ENCODE results near the gene SAMD1. TPM values are rescaled to one million over a fixed set of nuclear protein-coding genes. Genes with fewer than 3 reads are reported as not detected.

The SAMD1 gene
- 67.1 and 69.0 TPM in 2 replicates for total RNA-seq (2014; rRNA removed; shearing (Covaris generic))
- polyA plus RNA-seq (2016; fragmentation: Nextera tagmentation; extraction: Ambion mirVana) = 32.2 and 38.1 TPM in 2 replicates
- long read RNA-seq, partial matches to known transcripts = 2 of 2 reads
- long read RNA-seq, other reads (novel, unspliced or antisense) = 0 of 2 reads

DNA sequence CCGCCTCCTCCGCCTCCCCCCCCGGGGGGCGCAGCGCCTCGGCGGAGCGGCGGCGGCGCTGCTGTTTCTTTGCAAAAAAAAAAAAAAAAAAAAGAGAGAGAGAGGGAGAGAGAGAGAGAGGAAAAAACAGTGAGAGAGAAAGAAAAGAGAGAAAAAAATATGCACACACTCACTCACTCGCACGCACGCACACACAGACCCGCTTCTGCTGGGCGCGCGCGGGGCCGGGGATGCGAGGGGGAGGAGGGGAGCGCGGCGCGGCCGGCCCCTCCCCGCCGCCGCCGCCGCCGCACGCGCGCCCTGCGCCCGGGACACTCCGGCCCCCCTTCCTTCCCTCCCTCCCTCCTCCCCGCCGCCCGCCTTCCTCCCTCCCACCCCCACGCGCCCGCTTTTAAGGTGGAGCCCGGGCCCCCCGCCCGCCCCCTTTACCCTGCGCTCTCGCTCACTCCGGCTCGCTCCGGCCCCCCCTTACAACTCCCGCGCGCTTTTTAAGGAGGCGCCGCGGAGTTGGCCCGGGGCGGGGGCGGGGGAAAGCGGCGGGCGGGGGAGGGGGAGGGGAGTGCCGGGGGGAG lies at the start of gene SAMD1:
SAMD1 (minus strand) TSS at position 243 of the 572 bp plus-strand sequence.
- Histone ChIP-seq H3K4me1 (ENCODE audit: insufficient read depth) (peaks cover 8% of the 10 kb centered on the region), H3K9me2 (ENCODE audit: insufficient read depth) (no peaks in the 10 kb centered on the region), H3K36me3 (ENCODE audit: insufficient read depth) (peaks cover 9% of the 10 kb centered on the region; the same call in 1 of the 2 replicates), H3K79me2 (replicated peaks; ENCODE audit: insufficient read depth) (no peaks in the 10 kb centered on the region), H3K4me2 (peak within 1 kb of the TSS; percentile 99), H4K20me1 (replicated peaks; ENCODE audit: insufficient read depth) (peaks cover 6% of the 10 kb centered on the region; the same call in 1 of the 2 replicates), H3F3A (replicated peaks; ENCODE audit: low read depth) (peaks cover 26% of the 10 kb centered on the region), H3K27ac (ENCODE audit: low read depth) (0 out of 2 replicates have a peak within 1 kb of the TSS, but pooled peaks have one; percentile 55), H3K4me3 (peak within 1 kb of the TSS; percentile 93), H2AFZ (peak within 1 kb of the TSS; percentile 90), H3K27me3 (ENCODE audit: insufficient read depth) (peaks cover 27% of the 10 kb centered on the region)
- TF ChIP-seq, protein P1, sequence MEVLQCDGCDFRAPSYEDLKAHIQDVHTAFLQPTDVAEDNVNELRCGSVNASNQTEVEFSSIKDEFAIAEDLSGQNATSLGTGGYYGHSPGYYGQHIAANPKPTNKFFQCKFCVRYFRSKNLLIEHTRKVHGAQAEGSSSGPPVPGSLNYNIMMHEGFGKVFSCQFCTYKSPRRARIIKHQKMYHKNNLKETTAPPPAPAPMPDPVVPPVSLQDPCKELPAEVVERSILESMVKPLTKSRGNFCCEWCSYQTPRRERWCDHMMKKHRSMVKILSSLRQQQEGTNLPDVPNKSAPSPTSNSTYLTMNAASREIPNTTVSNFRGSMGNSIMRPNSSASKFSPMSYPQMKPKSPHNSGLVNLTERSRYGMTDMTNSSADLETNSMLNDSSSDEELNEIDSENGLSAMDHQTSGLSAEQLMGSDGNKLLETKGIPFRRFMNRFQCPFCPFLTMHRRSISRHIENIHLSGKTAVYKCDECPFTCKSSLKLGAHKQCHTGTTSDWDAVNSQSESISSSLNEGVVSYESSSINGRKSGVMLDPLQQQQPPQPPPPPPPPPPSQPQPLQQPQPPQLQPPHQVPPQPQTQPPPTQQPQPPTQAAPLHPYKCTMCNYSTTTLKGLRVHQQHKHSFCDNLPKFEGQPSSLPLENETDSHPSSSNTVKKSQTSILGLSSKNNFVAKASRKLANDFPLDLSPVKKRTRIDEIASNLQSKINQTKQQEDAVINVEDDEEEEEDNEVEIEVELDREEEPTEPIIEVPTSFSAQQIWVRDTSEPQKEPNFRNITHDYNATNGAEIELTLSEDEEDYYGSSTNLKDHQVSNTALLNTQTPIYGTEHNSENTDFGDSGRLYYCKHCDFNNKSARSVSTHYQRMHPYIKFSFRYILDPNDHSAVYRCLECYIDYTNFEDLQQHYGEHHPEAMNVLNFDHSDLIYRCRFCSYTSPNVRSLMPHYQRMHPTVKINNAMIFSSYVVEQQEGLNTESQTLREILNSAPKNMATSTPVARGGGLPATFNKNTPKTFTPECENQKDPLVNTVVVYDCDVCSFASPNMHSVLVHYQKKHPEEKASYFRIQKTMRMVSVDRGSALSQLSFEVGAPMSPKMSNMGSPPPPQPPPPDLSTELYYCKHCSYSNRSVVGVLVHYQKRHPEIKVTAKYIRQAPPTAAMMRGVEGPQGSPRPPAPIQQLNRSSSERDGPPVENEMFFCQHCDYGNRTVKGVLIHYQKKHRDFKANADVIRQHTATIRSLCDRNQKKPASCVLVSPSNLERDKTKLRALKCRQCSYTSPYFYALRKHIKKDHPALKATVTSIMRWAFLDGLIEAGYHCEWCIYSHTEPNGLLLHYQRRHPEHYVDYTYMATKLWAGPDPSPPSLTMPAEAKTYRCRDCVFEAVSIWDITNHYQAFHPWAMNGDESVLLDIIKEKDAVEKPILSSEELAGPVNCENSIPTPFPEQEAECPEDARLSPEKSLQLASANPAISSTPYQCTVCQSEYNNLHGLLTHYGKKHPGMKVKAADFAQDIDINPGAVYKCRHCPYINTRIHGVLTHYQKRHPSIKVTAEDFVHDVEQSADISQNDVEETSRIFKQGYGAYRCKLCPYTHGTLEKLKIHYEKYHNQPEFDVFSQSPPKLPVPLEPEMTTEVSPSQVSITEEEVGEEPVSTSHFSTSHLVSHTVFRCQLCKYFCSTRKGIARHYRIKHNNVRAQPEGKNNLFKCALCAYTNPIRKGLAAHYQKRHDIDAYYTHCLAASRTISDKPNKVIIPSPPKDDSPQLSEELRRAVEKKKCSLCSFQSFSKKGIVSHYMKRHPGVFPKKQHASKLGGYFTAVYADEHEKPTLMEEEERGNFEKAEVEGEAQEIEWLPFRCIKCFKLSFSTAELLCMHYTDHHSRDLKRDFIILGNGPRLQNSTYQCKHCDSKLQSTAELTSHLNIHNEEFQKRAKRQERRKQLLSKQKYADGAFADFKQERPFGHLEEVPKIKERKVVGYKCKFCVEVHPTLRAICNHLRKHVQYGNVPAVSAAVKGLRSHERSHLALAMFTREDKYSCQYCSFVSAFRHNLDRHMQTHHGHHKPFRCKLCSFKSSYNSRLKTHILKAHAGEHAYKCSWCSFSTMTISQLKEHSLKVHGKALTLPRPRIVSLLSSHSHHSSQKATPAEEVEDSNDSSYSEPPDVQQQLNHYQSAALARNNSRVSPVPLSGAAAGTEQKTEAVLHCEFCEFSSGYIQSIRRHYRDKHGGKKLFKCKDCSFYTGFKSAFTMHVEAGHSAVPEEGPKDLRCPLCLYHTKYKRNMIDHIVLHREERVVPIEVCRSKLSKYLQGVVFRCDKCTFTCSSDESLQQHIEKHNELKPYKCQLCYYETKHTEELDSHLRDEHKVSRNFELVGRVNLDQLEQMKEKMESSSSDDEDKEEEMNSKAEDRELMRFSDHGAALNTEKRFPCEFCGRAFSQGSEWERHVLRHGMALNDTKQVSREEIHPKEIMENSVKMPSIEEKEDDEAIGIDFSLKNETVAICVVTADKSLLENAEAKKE (CRISPR knock-in tag; IDR thresholded peaks at IDR 0.05) = no peak
- TF ChIP-seq POLR2AphosphoS5 (IDR thresholded peaks at IDR 0.05; ENCODE audit: low read depth) = no peak
- TF ChIP-seq JUNB (IDR thresholded peaks at IDR 0.05; ENCODE audit: unreplicated experiment) = no peak
- TF ChIP-seq ZNF331 (CRISPR knock-in tag; IDR thresholded peaks at IDR 0.05; ENCODE audit: low read depth) = no peak
- TF ChIP-seq, protein P2, sequence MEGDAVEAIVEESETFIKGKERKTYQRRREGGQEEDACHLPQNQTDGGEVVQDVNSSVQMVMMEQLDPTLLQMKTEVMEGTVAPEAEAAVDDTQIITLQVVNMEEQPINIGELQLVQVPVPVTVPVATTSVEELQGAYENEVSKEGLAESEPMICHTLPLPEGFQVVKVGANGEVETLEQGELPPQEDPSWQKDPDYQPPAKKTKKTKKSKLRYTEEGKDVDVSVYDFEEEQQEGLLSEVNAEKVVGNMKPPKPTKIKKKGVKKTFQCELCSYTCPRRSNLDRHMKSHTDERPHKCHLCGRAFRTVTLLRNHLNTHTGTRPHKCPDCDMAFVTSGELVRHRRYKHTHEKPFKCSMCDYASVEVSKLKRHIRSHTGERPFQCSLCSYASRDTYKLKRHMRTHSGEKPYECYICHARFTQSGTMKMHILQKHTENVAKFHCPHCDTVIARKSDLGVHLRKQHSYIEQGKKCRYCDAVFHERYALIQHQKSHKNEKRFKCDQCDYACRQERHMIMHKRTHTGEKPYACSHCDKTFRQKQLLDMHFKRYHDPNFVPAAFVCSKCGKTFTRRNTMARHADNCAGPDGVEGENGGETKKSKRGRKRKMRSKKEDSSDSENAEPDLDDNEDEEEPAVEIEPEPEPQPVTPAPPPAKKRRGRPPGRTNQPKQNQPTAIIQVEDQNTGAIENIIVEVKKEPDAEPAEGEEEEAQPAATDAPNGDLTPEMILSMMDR (conservative IDR thresholded peaks at IDR 0.05; ENCODE audit: low read depth in 2 of 2) = no peak
- TF ChIP-seq EZH2 (IDR thresholded peaks at IDR 0.05; ENCODE audit: low read depth, unreplicated experiment) = no peak
- no peak for TF ChIP-seq CREB1 (CRISPR knock-in tag; IDR thresholded peaks at IDR 0.05; ENCODE audit: low read depth)
- TF ChIP-seq NANOG (IDR thresholded peaks at IDR 0.05; ENCODE audit: borderline replicate concordance) = no peak
- TF ChIP-seq EZH2phosphoT487 (IDR thresholded peaks at IDR 0.05; ENCODE audit: unreplicated experiment) = no peak
- no peak for TF ChIP-seq STAT1 (IDR thresholded peaks at IDR 0.05; ENCODE audit: unreplicated experiment)
- no peak for TF ChIP-seq ZNF114 (CRISPR knock-in tag; IDR thresholded peaks at IDR 0.05)
- TF ChIP-seq, protein P3, sequence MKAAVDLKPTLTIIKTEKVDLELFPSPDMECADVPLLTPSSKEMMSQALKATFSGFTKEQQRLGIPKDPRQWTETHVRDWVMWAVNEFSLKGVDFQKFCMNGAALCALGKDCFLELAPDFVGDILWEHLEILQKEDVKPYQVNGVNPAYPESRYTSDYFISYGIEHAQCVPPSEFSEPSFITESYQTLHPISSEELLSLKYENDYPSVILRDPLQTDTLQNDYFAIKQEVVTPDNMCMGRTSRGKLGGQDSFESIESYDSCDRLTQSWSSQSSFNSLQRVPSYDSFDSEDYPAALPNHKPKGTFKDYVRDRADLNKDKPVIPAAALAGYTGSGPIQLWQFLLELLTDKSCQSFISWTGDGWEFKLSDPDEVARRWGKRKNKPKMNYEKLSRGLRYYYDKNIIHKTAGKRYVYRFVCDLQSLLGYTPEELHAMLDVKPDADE (IDR thresholded peaks at IDR 0.05) = no peak
- TF ChIP-seq, protein P4, sequence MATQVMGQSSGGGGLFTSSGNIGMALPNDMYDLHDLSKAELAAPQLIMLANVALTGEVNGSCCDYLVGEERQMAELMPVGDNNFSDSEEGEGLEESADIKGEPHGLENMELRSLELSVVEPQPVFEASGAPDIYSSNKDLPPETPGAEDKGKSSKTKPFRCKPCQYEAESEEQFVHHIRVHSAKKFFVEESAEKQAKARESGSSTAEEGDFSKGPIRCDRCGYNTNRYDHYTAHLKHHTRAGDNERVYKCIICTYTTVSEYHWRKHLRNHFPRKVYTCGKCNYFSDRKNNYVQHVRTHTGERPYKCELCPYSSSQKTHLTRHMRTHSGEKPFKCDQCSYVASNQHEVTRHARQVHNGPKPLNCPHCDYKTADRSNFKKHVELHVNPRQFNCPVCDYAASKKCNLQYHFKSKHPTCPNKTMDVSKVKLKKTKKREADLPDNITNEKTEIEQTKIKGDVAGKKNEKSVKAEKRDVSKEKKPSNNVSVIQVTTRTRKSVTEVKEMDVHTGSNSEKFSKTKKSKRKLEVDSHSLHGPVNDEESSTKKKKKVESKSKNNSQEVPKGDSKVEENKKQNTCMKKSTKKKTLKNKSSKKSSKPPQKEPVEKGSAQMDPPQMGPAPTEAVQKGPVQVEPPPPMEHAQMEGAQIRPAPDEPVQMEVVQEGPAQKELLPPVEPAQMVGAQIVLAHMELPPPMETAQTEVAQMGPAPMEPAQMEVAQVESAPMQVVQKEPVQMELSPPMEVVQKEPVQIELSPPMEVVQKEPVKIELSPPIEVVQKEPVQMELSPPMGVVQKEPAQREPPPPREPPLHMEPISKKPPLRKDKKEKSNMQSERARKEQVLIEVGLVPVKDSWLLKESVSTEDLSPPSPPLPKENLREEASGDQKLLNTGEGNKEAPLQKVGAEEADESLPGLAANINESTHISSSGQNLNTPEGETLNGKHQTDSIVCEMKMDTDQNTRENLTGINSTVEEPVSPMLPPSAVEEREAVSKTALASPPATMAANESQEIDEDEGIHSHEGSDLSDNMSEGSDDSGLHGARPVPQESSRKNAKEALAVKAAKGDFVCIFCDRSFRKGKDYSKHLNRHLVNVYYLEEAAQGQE (IDR thresholded peaks at IDR 0.05; ENCODE audit: unreplicated experiment) = no peak
- H3K27ac Mint-ChIP-seq = no peak within 1 kb of the TSS
- H3K36me3 Mint-ChIP-seq (ENCODE audit: low read depth) = peaks cover 28% of the 10 kb centered on the region
- H3K27me3 Mint-ChIP-seq (ENCODE audit: insufficient read depth, low read depth, poor library complexity) = peaks cover 23% of the 10 kb centered on the region
- peaks cover 15% of the 10 kb centered on the region for H3K9me3 Mint-ChIP-seq
- peak within 1 kb of the TSS; percentile 91 for H3K4me3 Mint-ChIP-seq
- peaks cover 12% of the 10 kb centered on the region for H3K4me1 Mint-ChIP-seq
- DNase-seq (ENCODE audit: low spot score) (peak; percentile 92), ATAC-seq (peak; percentile 20; the same call in 2 of the 3 replicates)
